Astrocyte of the cerebellum (primary cell): ENCODE results near the gene SASH3.
"Not testable (repeated sequence)": the region's sequence is repeated elsewhere in the genome, so short reads cannot be mapped to it uniquely, and the experiment has no call there.

Experiments used
- DNase-seq: peaks from one replicate; pipeline ENCODE4 v3.0.0-alpha.2; 2011; ENCODE audit warnings: low read depth
- H3K4me3 ChIP-seq: 2 replicates; pipeline ENCODE4 v1.5.1; 2011; ENCODE audit warnings: mild to moderate bottlenecking, low read depth, low read length, moderate library complexity
- in situ Hi-C: cut with HindIII; loops from 2 replicates; pipeline ENCODE4 v1.10.0; 2017; ENCODE audit warnings: low sequenced_read_pairs
- TF ChIP-seq, protein P1 (sequence below): IDR thresholded peaks from 2 replicates; pipeline ENCODE4 v1.5.1; 2012; ENCODE audit warnings: low read length, low read depth, moderate library complexity, mild to moderate bottlenecking; ENCODE audit errors: missing control alignments

SASH3 gene

DNA sequence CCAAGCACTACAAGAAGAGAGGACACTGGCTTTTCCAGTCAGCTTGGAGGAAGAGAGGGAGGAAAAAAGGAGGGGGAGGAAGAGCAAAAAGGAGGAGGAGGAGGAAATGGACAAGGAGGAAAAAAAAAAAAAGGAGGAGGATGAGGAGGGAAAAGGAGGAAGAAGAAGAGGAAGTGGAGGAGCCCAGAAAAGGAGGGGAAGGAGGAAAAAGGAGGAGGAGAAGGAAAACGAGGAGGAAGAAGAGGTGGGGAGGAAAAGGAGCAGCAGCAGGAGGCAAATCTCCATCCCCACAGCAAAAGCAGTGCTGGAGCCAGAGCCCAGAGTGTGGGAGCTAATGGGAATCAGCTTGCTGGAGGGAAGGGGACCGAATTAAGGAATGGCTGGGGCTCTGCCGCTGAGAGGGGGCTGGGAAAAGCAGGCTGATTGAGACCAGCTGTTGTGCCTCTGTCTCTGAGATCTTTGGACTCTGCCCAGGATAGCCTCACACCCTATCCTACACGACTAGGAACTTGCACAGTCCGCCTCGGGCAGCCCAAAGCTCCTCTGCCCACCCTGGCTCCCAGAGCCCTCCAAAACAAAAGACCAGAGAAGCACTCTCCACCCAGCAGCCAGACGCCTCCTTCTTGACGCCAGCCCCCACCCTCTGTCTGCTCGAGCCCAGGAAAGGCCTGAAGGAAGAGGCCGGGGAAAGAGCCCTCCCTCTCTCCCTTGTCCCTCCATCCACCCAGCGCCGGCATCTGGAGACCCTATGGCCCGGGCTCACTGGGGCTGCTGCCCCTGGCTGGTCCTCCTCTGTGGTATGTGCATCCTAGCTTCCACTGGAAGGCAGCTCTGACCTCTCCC lies 41.1 kb upstream of the SASH3 start, which contains the start of gene XPNPEP2:
XPNPEP2 (plus strand) TSS at position 514 of the 843 bp plus-strand sequence; CDS start at position 749, 235 bp downstream.
- in situ Hi-C loops: no loop called here
- TF ChIP-seq, protein P1, sequence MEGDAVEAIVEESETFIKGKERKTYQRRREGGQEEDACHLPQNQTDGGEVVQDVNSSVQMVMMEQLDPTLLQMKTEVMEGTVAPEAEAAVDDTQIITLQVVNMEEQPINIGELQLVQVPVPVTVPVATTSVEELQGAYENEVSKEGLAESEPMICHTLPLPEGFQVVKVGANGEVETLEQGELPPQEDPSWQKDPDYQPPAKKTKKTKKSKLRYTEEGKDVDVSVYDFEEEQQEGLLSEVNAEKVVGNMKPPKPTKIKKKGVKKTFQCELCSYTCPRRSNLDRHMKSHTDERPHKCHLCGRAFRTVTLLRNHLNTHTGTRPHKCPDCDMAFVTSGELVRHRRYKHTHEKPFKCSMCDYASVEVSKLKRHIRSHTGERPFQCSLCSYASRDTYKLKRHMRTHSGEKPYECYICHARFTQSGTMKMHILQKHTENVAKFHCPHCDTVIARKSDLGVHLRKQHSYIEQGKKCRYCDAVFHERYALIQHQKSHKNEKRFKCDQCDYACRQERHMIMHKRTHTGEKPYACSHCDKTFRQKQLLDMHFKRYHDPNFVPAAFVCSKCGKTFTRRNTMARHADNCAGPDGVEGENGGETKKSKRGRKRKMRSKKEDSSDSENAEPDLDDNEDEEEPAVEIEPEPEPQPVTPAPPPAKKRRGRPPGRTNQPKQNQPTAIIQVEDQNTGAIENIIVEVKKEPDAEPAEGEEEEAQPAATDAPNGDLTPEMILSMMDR: no peak
- DNase-seq: no peak
- no peak within 1 kb of the TSS for H3K4me3 ChIP-seq

DNA sequence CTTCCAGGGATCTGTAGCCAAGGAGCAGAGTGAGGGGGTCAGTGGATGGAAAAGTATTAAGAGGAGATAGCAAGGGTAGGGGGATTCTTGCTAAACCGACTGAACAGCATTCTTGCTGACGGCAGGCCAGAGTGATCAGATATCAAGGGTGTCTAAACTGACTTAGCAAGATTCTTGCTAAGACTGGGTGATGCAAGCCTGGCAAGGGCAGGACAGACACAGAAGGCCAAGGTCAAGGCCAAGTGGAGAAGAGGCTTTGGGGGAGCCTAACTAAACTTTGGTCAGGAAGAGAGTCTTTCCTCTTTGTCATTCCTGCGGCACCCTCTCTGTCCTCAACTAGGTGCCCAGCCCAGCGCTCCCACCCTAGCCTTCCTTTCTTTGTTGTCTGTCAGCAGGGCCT lies 40.2 kb upstream of the SASH3 start:
- no peak for DNase-seq
- TF ChIP-seq, protein P1: no peak
- no peak overlapping the region for H3K4me3 ChIP-seq
- in situ Hi-C loops: no loop called here

- in situ Hi-C loops: no loop called here
- no peak for DNase-seq
- H3K4me3 ChIP-seq: no peak overlapping the region
- TF ChIP-seq, protein P1: no peak
Measured at GRCh38 chrX:129741880-129742758, 37.6 kb upstream of the SASH3 start.

GRCh38 chrX:129742759-129743152 lies 37.0 kb upstream of the SASH3 start:
- DNase-seq, in situ Hi-C loops, H3K4me3 ChIP-seq: not testable (repeated sequence)

DNA sequence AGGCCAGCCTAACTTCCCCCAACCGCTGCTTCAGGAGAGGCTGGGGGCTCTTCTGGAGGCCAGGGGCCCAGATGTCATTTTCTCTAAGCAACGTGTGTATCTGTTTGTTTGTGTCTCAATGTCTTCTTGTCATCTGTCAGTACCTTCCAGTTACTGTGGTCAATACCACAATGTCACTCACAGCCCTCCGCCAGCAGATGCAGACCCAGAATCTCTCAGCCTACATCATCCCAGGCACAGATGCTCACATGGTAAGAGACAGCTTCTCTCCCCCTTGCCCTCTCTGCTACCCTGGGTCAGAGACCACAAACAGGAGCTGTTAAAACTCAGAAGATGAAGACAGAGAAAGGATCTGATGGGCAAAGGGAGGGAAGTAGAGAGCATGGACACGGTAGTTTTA lies 35.9 kb upstream of the SASH3 start:
- no peak overlapping the region for H3K4me3 ChIP-seq
- TF ChIP-seq, protein P1: no peak
- no peak for DNase-seq
- in situ Hi-C loops: no loop called here

DNA sequence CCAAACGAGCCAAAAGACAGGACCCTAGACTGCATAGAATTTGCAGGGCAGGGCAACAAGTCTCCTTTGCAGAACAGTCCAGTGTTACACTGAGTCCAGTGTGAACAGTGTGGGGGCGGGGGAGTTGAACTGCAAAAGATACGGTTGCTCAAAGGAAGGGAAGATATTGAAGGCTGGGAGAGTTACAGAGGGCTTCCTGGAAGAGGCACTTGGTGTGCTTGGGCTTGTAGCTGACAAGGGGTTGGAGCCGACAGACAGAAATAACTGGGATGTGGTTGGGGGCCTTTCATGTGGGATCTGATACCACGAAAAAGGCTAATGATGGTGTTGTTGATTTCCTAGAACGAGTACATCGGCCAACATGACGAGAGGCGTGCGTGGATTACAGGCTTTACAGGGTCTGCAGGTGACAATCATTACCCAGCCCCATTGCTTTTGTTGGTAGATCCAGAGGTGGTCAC lies 34.9 kb upstream of the SASH3 start:
- in situ Hi-C loops: no loop called here
- no peak overlapping the region for H3K4me3 ChIP-seq
- TF ChIP-seq, protein P1: no peak
- no peak for DNase-seq
